ENCODE measurements around the gene KDM4F.

KDM4F gene

DNA sequence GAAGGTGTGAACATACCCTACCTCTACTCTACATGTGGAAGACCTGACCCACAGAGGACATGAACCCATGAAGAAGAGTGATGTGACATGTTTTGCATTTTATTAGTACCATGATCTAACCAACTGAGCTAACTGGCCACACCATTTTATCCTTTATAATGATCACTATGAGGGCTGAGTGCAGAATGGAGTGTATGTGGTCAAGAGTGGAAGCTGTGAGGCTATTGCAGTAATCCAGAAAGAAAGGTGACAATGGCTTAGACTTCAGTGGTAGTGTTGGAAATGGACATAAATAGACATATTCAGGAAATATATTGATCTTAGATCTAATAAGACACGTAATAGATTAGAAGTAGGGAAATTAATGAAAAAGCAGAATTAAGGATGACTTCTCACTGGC, 21.2 kb downstream of the KDM4F start:
- TF ChIP-seq CREB5 (CRISPR knock-in tag; IDR thresholded peaks at IDR 0.05; ENCODE audit: low read depth) (no peak), ISL1 (CRISPR knock-in tag; IDR thresholded peaks at IDR 0.05) (no peak), ZNF565 (CRISPR knock-in tag; conservative IDR thresholded peaks at IDR 0.05; ENCODE audit: low read depth) (no peak), CSDC2 (CRISPR knock-in tag; IDR thresholded peaks at IDR 0.05) (no peak), TCF4 (CRISPR knock-in tag; IDR thresholded peaks at IDR 0.05; ENCODE audit: borderline replicate concordance) (no peak), TOX (CRISPR knock-in tag; IDR thresholded peaks at IDR 0.05; ENCODE audit: borderline replicate concordance) (no peak), ZFP30 (CRISPR knock-in tag; IDR thresholded peaks at IDR 0.05) (no peak), ZC3H10 (CRISPR knock-in tag; IDR thresholded peaks at IDR 0.05) (no peak), RARB (CRISPR knock-in tag; IDR thresholded peaks at IDR 0.05) (no peak), TSHZ2 (CRISPR knock-in tag; IDR thresholded peaks at IDR 0.05) (no peak), ESRRG (CRISPR knock-in tag; IDR thresholded peaks at IDR 0.05) (no peak), BACH2 (CRISPR knock-in tag; IDR thresholded peaks at IDR 0.05; ENCODE audit: borderline replicate concordance) (no peak), ZFP3 (CRISPR knock-in tag; IDR thresholded peaks at IDR 0.05) (no peak), GLIS3 (CRISPR knock-in tag; IDR thresholded peaks at IDR 0.05) (no peak), ZNF70 (CRISPR knock-in tag; IDR thresholded peaks at IDR 0.05) (no peak)

GRCh38 chr11:95072948-95073347, 23.7 kb downstream of the KDM4F start:
- TF ChIP-seq ZC3H10 (CRISPR knock-in tag; IDR thresholded peaks at IDR 0.05): no peak
- TF ChIP-seq PPARA (CRISPR knock-in tag; IDR thresholded peaks at IDR 0.05; ENCODE audit: borderline replicate concordance): no peak
- TF ChIP-seq ISL1 (CRISPR knock-in tag; IDR thresholded peaks at IDR 0.05): no peak
- no peak for TF ChIP-seq PATZ1 (CRISPR knock-in tag; IDR thresholded peaks at IDR 0.05; ENCODE audit: borderline replicate concordance)
- TF ChIP-seq CSRNP3 (CRISPR knock-in tag; IDR thresholded peaks at IDR 0.05): no peak
- TF ChIP-seq CSDC2 (CRISPR knock-in tag; IDR thresholded peaks at IDR 0.05): no peak
- TF ChIP-seq BACH2 (CRISPR knock-in tag; IDR thresholded peaks at IDR 0.05; ENCODE audit: borderline replicate concordance): no peak
- no peak for TF ChIP-seq ZNF70 (CRISPR knock-in tag; IDR thresholded peaks at IDR 0.05)

More for the DNA sequence above, 21.2 kb downstream of the KDM4F start:
- ATAC-seq: no peak

DNA sequence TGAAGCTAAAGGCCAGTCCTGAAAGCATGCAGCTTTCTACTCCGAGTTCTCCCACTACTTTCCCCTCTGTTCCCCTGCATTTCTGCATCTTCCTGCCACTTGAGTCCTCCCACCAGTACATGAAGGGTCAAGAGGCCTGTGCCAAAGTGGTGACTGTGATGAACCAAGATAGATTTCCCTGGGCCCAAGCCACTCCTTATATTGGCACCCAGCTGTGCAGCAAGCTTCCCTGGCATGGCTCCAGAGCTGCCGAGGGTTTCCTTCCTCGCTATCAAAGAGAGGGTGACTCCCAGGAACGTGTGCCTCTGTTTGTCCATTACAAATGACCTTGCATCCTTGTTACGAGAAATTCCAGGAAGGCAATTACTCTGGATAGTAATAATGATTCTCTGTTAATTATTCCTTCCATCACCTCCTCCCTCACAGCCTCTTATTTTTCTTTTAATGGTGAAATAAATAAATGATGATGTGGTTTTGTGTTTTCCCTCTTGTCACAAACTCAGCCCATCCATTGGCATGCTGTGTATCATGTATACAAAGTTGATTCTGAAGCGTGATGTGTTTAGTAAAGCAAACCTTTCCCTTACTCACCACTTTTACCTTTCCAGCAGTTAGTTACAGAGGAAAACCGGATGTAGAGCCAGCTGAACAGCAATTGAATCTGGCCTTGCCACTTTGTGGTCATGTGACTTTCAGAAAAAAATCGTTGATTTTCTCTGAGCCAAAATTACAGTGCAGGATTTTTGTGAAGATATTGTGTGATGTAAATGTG, 25.8 kb downstream of the KDM4F start:
- no peak for ATAC-seq
- TF ChIP-seq ZNF70 (CRISPR knock-in tag; IDR thresholded peaks at IDR 0.05): no peak
- TF ChIP-seq ZFP30 (CRISPR knock-in tag; IDR thresholded peaks at IDR 0.05): no peak
- no peak for TF ChIP-seq TOX (CRISPR knock-in tag; IDR thresholded peaks at IDR 0.05; ENCODE audit: borderline replicate concordance)
- no peak for TF ChIP-seq ZNF8 (CRISPR knock-in tag; IDR thresholded peaks at IDR 0.05)
- no peak for TF ChIP-seq ESRRG (CRISPR knock-in tag; IDR thresholded peaks at IDR 0.05)

More at GRCh38 chr11:95072948-95073347, 23.7 kb downstream of the KDM4F start:
- no peak for ATAC-seq

DNA sequence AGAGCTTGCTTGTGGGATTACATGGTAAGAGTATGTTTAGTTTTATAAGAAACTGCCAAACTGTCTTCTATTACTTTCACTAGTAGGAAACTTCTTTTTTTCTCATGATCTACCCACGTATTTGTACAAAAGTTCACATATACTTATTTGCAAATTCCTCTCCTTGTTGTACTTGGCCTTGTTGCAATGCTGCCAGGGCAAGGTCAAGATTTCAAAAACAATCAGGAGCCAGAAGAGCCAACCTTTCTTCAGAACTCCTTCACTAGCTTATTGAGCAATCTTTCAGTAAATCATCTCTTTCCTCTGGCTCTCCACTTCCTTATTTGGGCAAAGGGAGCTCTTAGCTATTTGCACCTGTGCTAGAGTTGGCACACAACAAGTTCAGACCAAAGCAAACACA, 27.2 kb downstream of the KDM4F start:
- no peak for ATAC-seq
- no peak for TF ChIP-seq ZC3H10 (CRISPR knock-in tag; IDR thresholded peaks at IDR 0.05)
- TF ChIP-seq ARNTL (CRISPR knock-in tag; IDR thresholded peaks at IDR 0.05; ENCODE audit: borderline replicate concordance, low read depth): no peak
- TF ChIP-seq ZNF8 (CRISPR knock-in tag; IDR thresholded peaks at IDR 0.05): no peak
- no peak for TF ChIP-seq ZFP3 (CRISPR knock-in tag; IDR thresholded peaks at IDR 0.05)
- no peak for TF ChIP-seq CSDC2 (CRISPR knock-in tag; IDR thresholded peaks at IDR 0.05)
- TF ChIP-seq PPARA (CRISPR knock-in tag; IDR thresholded peaks at IDR 0.05; ENCODE audit: borderline replicate concordance): no peak
- TF ChIP-seq ZNF70 (CRISPR knock-in tag; IDR thresholded peaks at IDR 0.05): no peak
- TF ChIP-seq ZFP30 (CRISPR knock-in tag; IDR thresholded peaks at IDR 0.05): no peak
- TF ChIP-seq ESRRG (CRISPR knock-in tag; IDR thresholded peaks at IDR 0.05): no peak
- TF ChIP-seq TCF4 (CRISPR knock-in tag; IDR thresholded peaks at IDR 0.05; ENCODE audit: borderline replicate concordance): no peak
- no peak for TF ChIP-seq CREB5 (CRISPR knock-in tag; IDR thresholded peaks at IDR 0.05; ENCODE audit: low read depth)
